Fibroblast of mammary gland (primary cell): ENCODE results near the gene ESRP2.

Source experiments
- DNase-seq: peaks from one replicate; pipeline ENCODE4 v3.0.0-alpha.2; 2010; ENCODE audit warnings: low read depth
- H3K4me3 ChIP-seq: 2 replicates; pipeline ENCODE4 v1.5.1; 2011; ENCODE audit warnings: low read depth, mild to moderate bottlenecking, low read length, moderate library complexity; ENCODE audit not compliant: control insufficient read depth
- TF ChIP-seq, protein P1 (sequence below): conservative IDR thresholded peaks from 2 replicates; pipeline ENCODE4 v1.5.1; 2011; ENCODE audit warnings: low read depth, low read length, inconsistent platforms; ENCODE audit not compliant: control insufficient read depth, insufficient read depth

ESRP2 gene

GRCh38 chr16:68247400-68247799, 11.5 kb upstream of the ESRP2 start:
- H3K4me3 ChIP-seq, result no peak overlapping the region
- DNase-seq, result no peak
- TF ChIP-seq, protein P1, sequence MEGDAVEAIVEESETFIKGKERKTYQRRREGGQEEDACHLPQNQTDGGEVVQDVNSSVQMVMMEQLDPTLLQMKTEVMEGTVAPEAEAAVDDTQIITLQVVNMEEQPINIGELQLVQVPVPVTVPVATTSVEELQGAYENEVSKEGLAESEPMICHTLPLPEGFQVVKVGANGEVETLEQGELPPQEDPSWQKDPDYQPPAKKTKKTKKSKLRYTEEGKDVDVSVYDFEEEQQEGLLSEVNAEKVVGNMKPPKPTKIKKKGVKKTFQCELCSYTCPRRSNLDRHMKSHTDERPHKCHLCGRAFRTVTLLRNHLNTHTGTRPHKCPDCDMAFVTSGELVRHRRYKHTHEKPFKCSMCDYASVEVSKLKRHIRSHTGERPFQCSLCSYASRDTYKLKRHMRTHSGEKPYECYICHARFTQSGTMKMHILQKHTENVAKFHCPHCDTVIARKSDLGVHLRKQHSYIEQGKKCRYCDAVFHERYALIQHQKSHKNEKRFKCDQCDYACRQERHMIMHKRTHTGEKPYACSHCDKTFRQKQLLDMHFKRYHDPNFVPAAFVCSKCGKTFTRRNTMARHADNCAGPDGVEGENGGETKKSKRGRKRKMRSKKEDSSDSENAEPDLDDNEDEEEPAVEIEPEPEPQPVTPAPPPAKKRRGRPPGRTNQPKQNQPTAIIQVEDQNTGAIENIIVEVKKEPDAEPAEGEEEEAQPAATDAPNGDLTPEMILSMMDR, result no peak

DNA sequence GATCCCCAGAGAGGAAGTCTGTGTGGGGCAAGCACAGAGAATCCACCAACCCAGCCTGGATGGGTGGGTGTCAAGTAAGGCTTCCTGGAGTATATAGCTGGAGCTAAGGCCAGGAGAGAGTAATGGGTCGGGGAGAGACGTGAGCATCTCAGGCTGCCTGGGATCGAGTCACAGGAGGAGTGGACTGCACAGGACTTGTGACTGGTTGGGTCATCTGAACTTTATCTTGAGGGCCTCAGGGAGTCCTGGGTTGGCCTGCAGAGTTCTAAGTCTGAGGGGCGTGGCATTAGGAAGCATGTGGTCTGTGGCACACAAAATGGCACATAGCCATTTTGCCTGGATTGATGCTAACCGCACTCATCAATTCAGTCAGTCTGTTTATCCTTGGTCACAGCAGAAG, 10.7 kb upstream of the ESRP2 start:
- DNase-seq, result peak; percentile 53
- TF ChIP-seq, protein P1, result no peak
- no peak overlapping the region for H3K4me3 ChIP-seq

DNA sequence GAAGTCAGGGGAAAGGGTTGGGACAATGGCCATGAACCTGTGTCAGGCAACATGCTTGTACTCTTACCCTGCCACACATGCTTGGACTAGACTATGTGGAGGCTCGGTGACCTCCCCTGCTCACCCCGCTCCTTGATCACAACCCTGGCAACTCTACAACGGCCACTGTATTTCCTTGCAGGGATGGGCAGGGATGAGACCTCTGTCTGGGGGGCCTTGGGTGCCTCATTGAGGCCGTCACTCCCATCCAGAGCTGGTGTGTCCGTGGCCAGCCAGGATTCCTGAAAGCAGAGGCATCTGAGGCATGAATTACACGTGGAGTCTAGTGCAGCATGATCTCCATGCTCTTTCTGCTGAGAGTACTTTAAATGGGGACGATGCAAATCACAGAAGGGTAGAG, 10.2 kb upstream of the ESRP2 start:
- no peak for DNase-seq
- H3K4me3 ChIP-seq, result peak overlapping the region; percentile 98
- TF ChIP-seq, protein P1, result no peak

GRCh38 chr16:68244903-68245853, 9.3 kb upstream of the ESRP2 start, which contains the start of gene PLA2G15:
Gene PLA2G15 (plus strand): TSS chr16:68245373. CDS start chr16:68245427, 54 bp downstream.
- TF ChIP-seq, protein P1, result no peak
- DNase-seq, result peak; percentile 91

DNA sequence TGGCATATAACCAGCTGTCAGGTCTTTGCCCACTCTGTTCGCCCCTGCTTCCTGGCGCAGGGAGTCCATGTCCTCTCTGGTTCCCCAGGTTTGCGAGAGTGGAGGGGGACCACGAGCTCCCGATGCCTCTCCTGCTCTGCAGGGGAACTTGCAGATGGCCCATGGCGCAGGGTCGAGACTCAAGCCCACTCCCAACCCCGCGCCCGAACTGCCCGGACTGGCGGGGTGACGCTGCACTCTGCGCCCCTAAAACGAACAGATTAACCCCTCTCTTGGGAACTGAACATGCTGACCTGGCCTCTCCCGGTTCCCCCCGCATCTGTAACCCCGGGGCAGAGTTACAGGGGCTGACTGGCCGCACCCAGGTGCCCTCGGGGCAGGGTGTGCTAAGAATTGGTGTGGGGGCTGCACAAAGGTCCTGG, 8.6 kb upstream of the ESRP2 start:
- DNase-seq, result no peak
- TF ChIP-seq, protein P1, result no peak
- H3K4me3 ChIP-seq, result peak overlapping the region; percentile 98

More at GRCh38 chr16:68244903-68245853, 9.3 kb upstream of the ESRP2 start, which contains the start of gene PLA2G15:
- H3K4me3 ChIP-seq, result peak within 1 kb of the TSS; percentile 98

GRCh38 chr16:68242926-68243858, 7.3 kb upstream of the ESRP2 start:
- H3K4me3 ChIP-seq, result no peak overlapping the region
- TF ChIP-seq, protein P1, result no peak
- DNase-seq, result no peak
